GM12878 (cell line): ENCODE results near the gene OPCML. TPM values are rescaled to one million over a fixed set of nuclear protein-coding genes. Genes with fewer than 3 reads are reported as not detected.

Experiments
- ATAC-seq: fragments of 200-7000 bp; cut with Tn5 transposase; 3 replicates; pipeline ENCODE4 v1.9.1; 2020; ENCODE audit warnings: mild to moderate bottlenecking, moderate library complexity
- BruUV-seq: library from RNA; stranded (reverse); fragments of 400-500 nt; replicated peaks from 2 replicates; lab custom pipeline; 2021; lab: Mats Ljungman, UMichigan
- CTCF ChIA-PET: fragments of 300-600 bp; sonication (Branson Sonifier 250); formaldehyde crosslinking; extraction: SDS; loops from one replicate; lab custom pipeline; 2021; ENCODE audit warnings: inconsistent platforms; lab: Yijun Ruan, JAX
- POLR2A ChIA-PET: fragments of 350-600 bp; formaldehyde crosslinking; extraction: SDS; loops from one replicate; lab custom pipeline; 2021; ENCODE audit warnings: inconsistent platforms; lab: Charles Lee
- RAD21 ChIA-PET: fragments of 300-600 bp; sonication (Branson Sonifier 250); formaldehyde crosslinking; loops from one replicate; lab custom pipeline; 2023; ENCODE audit warnings: antibody characterized with exemption; ENCODE audit not compliant: unreplicated experiment; lab: Charles Lee
- SMC1A ChIA-PET: fragments of 300-600 bp; sonication (Branson Sonifier 250); formaldehyde crosslinking; loops from one replicate; lab custom pipeline; 2023; ENCODE audit not compliant: unreplicated experiment, uncharacterized antibody; lab: Charles Lee
- DNase-seq: peaks from one replicate; pipeline ENCODE4 v3.0.0-alpha.2; 2011; ENCODE audit warnings: low read depth, low spot score
- FAIRE-seq: peaks from 3 replicates; lab custom pipeline; 2011; peaks lifted over from hg19 to GRCh38; lab: Jason Lieb, UNC
- H2AFZ ChIP-seq: 2 replicates; pipeline ENCODE4 v1.6.0; 2011; ENCODE audit warnings: low read depth, low read length, control low read depth; ENCODE audit not compliant: control insufficient read depth
- H3K27ac ChIP-seq: 2 replicates; pipeline ENCODE4 v1.5.1; 2011; ENCODE audit warnings: control low read depth; ENCODE audit not compliant: control insufficient read depth, insufficient read depth
- H3K27me3 ChIP-seq, 2 experiments: replicated peaks in 1 of 2; 2 replicates each; pipeline versions ENCODE4 v1.6.0 to v1.6.1; 2011; ENCODE audit warnings: low read length in 1 of 2; ENCODE audit not compliant: control insufficient read depth in 2 of 2, insufficient read depth in 2 of 2
- H3K36me3 ChIP-seq, 2 experiments: 2 replicates each; pipeline ENCODE4 v1.5.1; 2011; ENCODE audit warnings: low read length in 1 of 2; ENCODE audit not compliant: control insufficient read depth in 2 of 2, insufficient read depth in 2 of 2
- H3K4me1 ChIP-seq: 2 replicates; pipeline ENCODE4 v1.6.1; 2011; ENCODE audit warnings: mild to moderate bottlenecking, low read length, moderate library complexity, mixed read lengths; ENCODE audit not compliant: control insufficient read depth, insufficient read depth
- H3K4me2 ChIP-seq: 2 replicates; pipeline ENCODE4 v1.6.0; 2011; ENCODE audit warnings: control low read depth; ENCODE audit not compliant: control insufficient read depth, insufficient read depth
- H3K4me3 ChIP-seq: fragments of 200-600 bp; sonication (generic); 2 replicates; pipeline ENCODE4 v1.5.1; 2016
- H3K79me2 ChIP-seq: 2 replicates; pipeline ENCODE4 v1.6.0; 2011; ENCODE audit warnings: low read length; ENCODE audit not compliant: control insufficient read depth, insufficient read depth
- H3K9ac ChIP-seq: 2 replicates; pipeline ENCODE4 v1.8.0; 2011; ENCODE audit warnings: low read length, control low read depth, mixed read lengths; ENCODE audit not compliant: control insufficient read depth, insufficient read depth
- H3K9me3 ChIP-seq: replicated peaks from 3 replicates; pipeline ENCODE4 v1.5.1; 2011; ENCODE audit warnings: mild to moderate bottlenecking, low read length; ENCODE audit not compliant: control insufficient read depth, insufficient read depth
- H4K20me1 ChIP-seq: 2 replicates; pipeline ENCODE4 v1.6.0; 2011; ENCODE audit not compliant: control insufficient read depth, insufficient read depth
- ASH2L ChIP-seq: fragments of 300-600, 200-600 bp; sonication (generic); IDR thresholded peaks from 2 replicates; pipeline ENCODE4 v1.6.1; 2017; ENCODE audit warnings: low read depth, mild to moderate bottlenecking, borderline replicate concordance
- CREM ChIP-seq: IDR thresholded peaks from 2 replicates; pipeline ENCODE4 v1.6.1; 2014; ENCODE audit warnings: antibody characterized with exemption, low read depth
- ETV6 ChIP-seq, 2 experiments: fragments of 450-650 bp in 1 of 2; IDR thresholded peaks in 1 of 2; conservative IDR thresholded peaks in 1 of 2; 2 replicates each; pipeline ENCODE4 v1.6.1; 2014; ENCODE audit warnings: antibody characterized with exemption in 1 of 2, borderline replicate concordance in 1 of 2, low read depth in 1 of 2, mild to moderate bottlenecking in 1 of 2, moderate library complexity in 1 of 2
- IKZF1 ChIP-seq: fragments of 450-650 bp; conservative IDR thresholded peaks from 2 replicates; pipeline ENCODE4 v1.6.1; 2017; ENCODE audit warnings: antibody characterized with exemption, mild to moderate bottlenecking
- IKZF2 ChIP-seq, 2 experiments: fragments of 450-650 bp; IDR thresholded peaks; 2 replicates each; pipeline ENCODE4 v1.6.1; 2017; ENCODE audit warnings: mild to moderate bottlenecking in 2 of 2, moderate library complexity in 2 of 2
- MXI1 ChIP-seq: fragments of 150-350 bp; IDR thresholded peaks from 2 replicates; pipeline ENCODE4 v1.6.1; 2011; ENCODE audit warnings: low read depth, mild to moderate bottlenecking, inconsistent platforms, low read length, improper control_type of control experiment
- NBN ChIP-seq: fragments of 450-650 bp; IDR thresholded peaks from 2 replicates; pipeline ENCODE4 v1.6.1; 2016
- PML ChIP-seq: IDR thresholded peaks from 2 replicates; pipeline ENCODE4 v1.6.1; 2012; ENCODE audit warnings: low read length, inconsistent platforms
- POLR2A ChIP-seq: IDR thresholded peaks from 2 replicates; pipeline ENCODE4 v1.6.1; 2011; ENCODE audit warnings: low read depth, mild to moderate bottlenecking, low read length
- SIX5 ChIP-seq: IDR thresholded peaks from 2 replicates; pipeline ENCODE4 v1.6.1; 2011; ENCODE audit warnings: mild to moderate bottlenecking, low read depth, low read length, moderate library complexity; ENCODE audit not compliant: severe bottlenecking
- SMAD5 ChIP-seq: IDR thresholded peaks from 2 replicates; pipeline ENCODE4 v1.6.1; 2016; ENCODE audit warnings: antibody characterized with exemption, low read depth
- SPI1 ChIP-seq: IDR thresholded peaks from 2 replicates; pipeline ENCODE4 v1.6.1; 2011; ENCODE audit warnings: low read depth, mild to moderate bottlenecking, low read length, moderate library complexity, borderline replicate concordance; ENCODE audit not compliant: insufficient read depth
- WGBS: methylation state at CpG from one replicate; pipeline ENCODE4 v1.1.6; 2016; ENCODE audit warnings: low lambda C conversion rate; ENCODE audit not compliant: insufficient replicate concordance, insufficient coverage; ENCODE audit errors: missing lambda C conversion rate; 5-methylcytosine and 5-hydroxymethylcytosine counted together
- in situ Hi-C: fragments of 300-500 bp; cut with MboI; formaldehyde crosslinking; loops from 9 replicates; pipeline ENCODE4 v1.14.3; 2018; ENCODE audit warnings: mixed read lengths
- intact Hi-C: fragments of 100-400 bp; cut with micrococcal nuclease; formaldehyde crosslinking; loops from one replicate; pipeline ENCODE4 v1.14.2; 2022; ENCODE audit not compliant: unreplicated experiment
- polyA plus RNA-seq, 11 experiments: library from polyadenylated mRNA; depleted of rRNA in 4 of 11; unstranded in 6 of 11; stranded (reverse) in 5 of 11; fragments of >200 nt; fragmentation: Nextera tagmentation in 4 of 11; fragmentation: Illumina TruSeq in 1 of 11; extraction: Ambion mirVana in 4 of 11; extraction: Trizol in 1 of 11; gene quantifications; 1 replicate in 1 of 11; 2 replicates in 10 of 11; pipeline versions ENCODE4 v1.2.1 to v1.2.3, GENCODE V29; 2011 to 2016; ENCODE audit warnings: inconsistent platforms in 2 of 11, missing spikeins in 2 of 11, low read depth in 1 of 11
- total RNA-seq, 4 experiments: library from RNA; depleted of rRNA in 3 of 4; stranded (reverse); fragments of >200 nt in 3 of 4; fragmentation: Illumina TruSeq in 1 of 4; extraction: Trizol in 1 of 4; gene quantifications; 2 replicates each; pipeline versions ENCODE4 v1.2.1 to v1.2.3, GENCODE V29; 2013 to 2021
- TF ChIP-seq, protein P1 (sequence below): fragments of 450-650 bp; IDR thresholded peaks from 2 replicates; pipeline ENCODE4 v1.6.1; 2016; ENCODE audit warnings: mild to moderate bottlenecking
- TF ChIP-seq, protein P2 (sequence below): fragments of 450-650 bp; IDR thresholded peaks from 2 replicates; pipeline ENCODE4 v1.6.1; 2014; ENCODE audit warnings: mild to moderate bottlenecking
- TF ChIP-seq, protein P3 (sequence below): IDR thresholded peaks from 2 replicates; pipeline ENCODE4 v1.6.1; 2012; ENCODE audit warnings: low read depth, low read length, improper control_type of control experiment
- TF ChIP-seq, protein P4 (sequence below): fragments of 450-650 bp; IDR thresholded peaks from 2 replicates; pipeline ENCODE4 v1.6.1; 2017; ENCODE audit warnings: antibody characterized with exemption, mild to moderate bottlenecking, moderate library complexity
- TF ChIP-seq, protein P5 (sequence below): fragments of 450-650 bp; IDR thresholded peaks from 2 replicates; pipeline ENCODE4 v1.6.1; 2017; ENCODE audit warnings: low read depth, mild to moderate bottlenecking, moderate library complexity

The OPCML gene
- total and polyA plus RNA-seq, 10 of the 15 experiments (the other 5 are each of a cell fraction or from before 2014, with no cell fraction given) = 0.84 TPM; not detected in 9

DNA sequence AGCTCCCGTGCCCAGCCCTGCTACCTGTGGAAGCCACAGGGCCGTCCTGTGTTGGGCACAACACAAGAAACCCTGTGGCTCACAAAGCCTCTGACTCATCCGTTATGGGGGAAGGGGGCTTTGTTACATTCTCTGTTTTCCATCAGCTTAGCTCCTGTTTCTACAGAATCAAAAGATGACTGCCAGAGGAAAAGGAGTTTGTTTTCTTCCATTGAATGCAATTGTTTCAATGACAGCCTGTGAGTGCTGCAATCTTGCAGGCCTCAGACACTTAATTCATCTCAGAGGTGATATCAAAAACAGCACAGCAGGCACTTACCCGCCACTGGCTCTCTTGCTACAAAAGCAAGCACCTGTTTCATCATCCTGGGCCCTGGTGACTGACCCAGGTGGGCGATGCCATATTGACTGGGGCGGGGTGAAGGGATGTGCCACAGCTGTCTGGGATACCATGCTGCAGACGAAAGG is 194.3 kb downstream of the OPCML start:
- Histone ChIP-seq H3K36me3 (no peaks in the 10 kb centered on the region), H3K4me1 (no peaks in the 10 kb centered on the region), H3K4me3 (no peak overlapping the region), H2AFZ (no peak overlapping the region), H3K27ac (no peak overlapping the region), H3K9me3 (no peaks in the 10 kb centered on the region; the same call in 2 of the 3 replicates), H4K20me1 (no peaks in the 10 kb centered on the region), H3K4me2 (no peak overlapping the region), H3K79me2 (no peaks in the 10 kb centered on the region), H3K27me3 (no peaks in the 10 kb centered on the region), H3K9ac (no peak overlapping the region)
- CTCF ChIA-PET = interaction anchor here (0.6 kb wide), 1 partner anchor 713 kb away, joined by 3 read pairs; no protein-coding TSS in a partner anchor
- TF ChIP-seq, protein P1, sequence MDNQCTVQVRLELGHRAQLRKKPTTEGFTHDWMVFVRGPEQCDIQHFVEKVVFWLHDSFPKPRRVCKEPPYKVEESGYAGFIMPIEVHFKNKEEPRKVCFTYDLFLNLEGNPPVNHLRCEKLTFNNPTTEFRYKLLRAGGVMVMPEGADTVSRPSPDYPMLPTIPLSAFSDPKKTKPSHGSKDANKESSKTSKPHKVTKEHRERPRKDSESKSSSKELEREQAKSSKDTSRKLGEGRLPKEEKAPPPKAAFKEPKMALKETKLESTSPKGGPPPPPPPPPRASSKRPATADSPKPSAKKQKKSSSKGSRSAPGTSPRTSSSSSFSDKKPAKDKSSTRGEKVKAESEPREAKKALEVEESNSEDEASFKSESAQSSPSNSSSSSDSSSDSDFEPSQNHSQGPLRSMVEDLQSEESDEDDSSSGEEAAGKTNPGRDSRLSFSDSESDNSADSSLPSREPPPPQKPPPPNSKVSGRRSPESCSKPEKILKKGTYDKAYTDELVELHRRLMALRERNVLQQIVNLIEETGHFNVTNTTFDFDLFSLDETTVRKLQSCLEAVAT = no peak
- TF ChIP-seq, protein P2, sequence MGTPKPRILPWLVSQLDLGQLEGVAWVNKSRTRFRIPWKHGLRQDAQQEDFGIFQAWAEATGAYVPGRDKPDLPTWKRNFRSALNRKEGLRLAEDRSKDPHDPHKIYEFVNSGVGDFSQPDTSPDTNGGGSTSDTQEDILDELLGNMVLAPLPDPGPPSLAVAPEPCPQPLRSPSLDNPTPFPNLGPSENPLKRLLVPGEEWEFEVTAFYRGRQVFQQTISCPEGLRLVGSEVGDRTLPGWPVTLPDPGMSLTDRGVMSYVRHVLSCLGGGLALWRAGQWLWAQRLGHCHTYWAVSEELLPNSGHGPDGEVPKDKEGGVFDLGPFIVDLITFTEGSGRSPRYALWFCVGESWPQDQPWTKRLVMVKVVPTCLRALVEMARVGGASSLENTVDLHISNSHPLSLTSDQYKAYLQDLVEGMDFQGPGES = no peak
- TF ChIP-seq, protein P3, sequence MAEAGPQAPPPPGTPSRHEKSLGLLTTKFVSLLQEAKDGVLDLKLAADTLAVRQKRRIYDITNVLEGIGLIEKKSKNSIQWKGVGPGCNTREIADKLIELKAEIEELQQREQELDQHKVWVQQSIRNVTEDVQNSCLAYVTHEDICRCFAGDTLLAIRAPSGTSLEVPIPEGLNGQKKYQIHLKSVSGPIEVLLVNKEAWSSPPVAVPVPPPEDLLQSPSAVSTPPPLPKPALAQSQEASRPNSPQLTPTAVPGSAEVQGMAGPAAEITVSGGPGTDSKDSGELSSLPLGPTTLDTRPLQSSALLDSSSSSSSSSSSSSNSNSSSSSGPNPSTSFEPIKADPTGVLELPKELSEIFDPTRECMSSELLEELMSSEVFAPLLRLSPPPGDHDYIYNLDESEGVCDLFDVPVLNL = no peak
- TF ChIP-seq ETV6 (conservative IDR thresholded peaks at IDR 0.05 in 1 of 2, IDR thresholded peaks at IDR 0.05 in 1 of 2; ENCODE audit: borderline replicate concordance in 1 of 2, low read depth in 1 of 2) (no peak), MXI1 (no peak), SIX5 (no peak), POLR2A (no peak), IKZF2 (IDR thresholded peaks at IDR 0.05) (no peak), ASH2L (no peak), CREM (no peak), IKZF1 (no peak), NBN (no peak), PML (no peak), SPI1 (no peak), SMAD5 (no peak)
- TF ChIP-seq, protein P4, sequence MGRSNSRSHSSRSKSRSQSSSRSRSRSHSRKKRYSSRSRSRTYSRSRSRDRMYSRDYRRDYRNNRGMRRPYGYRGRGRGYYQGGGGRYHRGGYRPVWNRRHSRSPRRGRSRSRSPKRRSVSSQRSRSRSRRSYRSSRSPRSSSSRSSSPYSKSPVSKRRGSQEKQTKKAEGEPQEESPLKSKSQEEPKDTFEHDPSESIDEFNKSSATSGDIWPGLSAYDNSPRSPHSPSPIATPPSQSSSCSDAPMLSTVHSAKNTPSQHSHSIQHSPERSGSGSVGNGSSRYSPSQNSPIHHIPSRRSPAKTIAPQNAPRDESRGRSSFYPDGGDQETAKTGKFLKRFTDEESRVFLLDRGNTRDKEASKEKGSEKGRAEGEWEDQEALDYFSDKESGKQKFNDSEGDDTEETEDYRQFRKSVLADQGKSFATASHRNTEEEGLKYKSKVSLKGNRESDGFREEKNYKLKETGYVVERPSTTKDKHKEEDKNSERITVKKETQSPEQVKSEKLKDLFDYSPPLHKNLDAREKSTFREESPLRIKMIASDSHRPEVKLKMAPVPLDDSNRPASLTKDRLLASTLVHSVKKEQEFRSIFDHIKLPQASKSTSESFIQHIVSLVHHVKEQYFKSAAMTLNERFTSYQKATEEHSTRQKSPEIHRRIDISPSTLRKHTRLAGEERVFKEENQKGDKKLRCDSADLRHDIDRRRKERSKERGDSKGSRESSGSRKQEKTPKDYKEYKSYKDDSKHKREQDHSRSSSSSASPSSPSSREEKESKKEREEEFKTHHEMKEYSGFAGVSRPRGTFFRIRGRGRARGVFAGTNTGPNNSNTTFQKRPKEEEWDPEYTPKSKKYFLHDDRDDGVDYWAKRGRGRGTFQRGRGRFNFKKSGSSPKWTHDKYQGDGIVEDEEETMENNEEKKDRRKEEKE = no peak
- TF ChIP-seq, protein P5, sequence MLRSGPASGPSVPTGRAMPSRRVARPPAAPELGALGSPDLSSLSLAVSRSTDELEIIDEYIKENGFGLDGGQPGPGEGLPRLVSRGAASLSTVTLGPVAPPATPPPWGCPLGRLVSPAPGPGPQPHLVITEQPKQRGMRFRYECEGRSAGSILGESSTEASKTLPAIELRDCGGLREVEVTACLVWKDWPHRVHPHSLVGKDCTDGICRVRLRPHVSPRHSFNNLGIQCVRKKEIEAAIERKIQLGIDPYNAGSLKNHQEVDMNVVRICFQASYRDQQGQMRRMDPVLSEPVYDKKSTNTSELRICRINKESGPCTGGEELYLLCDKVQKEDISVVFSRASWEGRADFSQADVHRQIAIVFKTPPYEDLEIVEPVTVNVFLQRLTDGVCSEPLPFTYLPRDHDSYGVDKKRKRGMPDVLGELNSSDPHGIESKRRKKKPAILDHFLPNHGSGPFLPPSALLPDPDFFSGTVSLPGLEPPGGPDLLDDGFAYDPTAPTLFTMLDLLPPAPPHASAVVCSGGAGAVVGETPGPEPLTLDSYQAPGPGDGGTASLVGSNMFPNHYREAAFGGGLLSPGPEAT = no peak
- DNase-seq (no peak), FAIRE-seq (no peak), ATAC-seq (no peak)
- SMC1A ChIA-PET = no interaction called here
- BruUV-seq = no TSS peak
- WGBS = 38% methylated on average over 7 of the region's 7 CpGs
- RAD21 ChIA-PET = interaction anchor here (0.5 kb wide), 1 partner anchor 201 kb away, joined by 3 read pairs; no protein-coding TSS in a partner anchor
- in situ Hi-C loops (no loop called here), intact Hi-C loops (no loop called here)
- POLR2A ChIA-PET = no interaction called here
